Uterus (tissue), 2 donors: ENCODE data around the gene STAC.

ENCODE experiments used
- POLR2A ChIP-seq, 2 donors: fragments of 450-650 bp; IDR thresholded peaks; one replicate each; pipeline ENCODE4 v1.6.1; 2016; ENCODE audit warnings: antibody characterized with exemption in 2 of 2, mild to moderate bottlenecking in 1 of 2, moderate library complexity in 1 of 2
- TF ChIP-seq, protein P1 (sequence below), 4 experiments: fragments of 200-600 bp in 2 of 4; fragments of 450-650 bp in 2 of 4; sonication (generic) in 2 of 4; IDR thresholded peaks; one replicate each; pipeline ENCODE4 v1.5.1; 2016 to 2019; ENCODE audit warnings: antibody characterized with exemption in 4 of 4, mild to moderate bottlenecking in 2 of 4, moderate library complexity in 1 of 4

GRCh38 chr3:36443028-36443686 is 62.9 kb downstream of the STAC start:
- TF ChIP-seq, protein P1, sequence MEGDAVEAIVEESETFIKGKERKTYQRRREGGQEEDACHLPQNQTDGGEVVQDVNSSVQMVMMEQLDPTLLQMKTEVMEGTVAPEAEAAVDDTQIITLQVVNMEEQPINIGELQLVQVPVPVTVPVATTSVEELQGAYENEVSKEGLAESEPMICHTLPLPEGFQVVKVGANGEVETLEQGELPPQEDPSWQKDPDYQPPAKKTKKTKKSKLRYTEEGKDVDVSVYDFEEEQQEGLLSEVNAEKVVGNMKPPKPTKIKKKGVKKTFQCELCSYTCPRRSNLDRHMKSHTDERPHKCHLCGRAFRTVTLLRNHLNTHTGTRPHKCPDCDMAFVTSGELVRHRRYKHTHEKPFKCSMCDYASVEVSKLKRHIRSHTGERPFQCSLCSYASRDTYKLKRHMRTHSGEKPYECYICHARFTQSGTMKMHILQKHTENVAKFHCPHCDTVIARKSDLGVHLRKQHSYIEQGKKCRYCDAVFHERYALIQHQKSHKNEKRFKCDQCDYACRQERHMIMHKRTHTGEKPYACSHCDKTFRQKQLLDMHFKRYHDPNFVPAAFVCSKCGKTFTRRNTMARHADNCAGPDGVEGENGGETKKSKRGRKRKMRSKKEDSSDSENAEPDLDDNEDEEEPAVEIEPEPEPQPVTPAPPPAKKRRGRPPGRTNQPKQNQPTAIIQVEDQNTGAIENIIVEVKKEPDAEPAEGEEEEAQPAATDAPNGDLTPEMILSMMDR (IDR thresholded peaks at IDR 0.05), result no peak
- TF ChIP-seq POLR2A (IDR thresholded peaks at IDR 0.05), result no peak
